Measurements from ENCODE around the gene NEIL3.

- TF ChIP-seq CTCF (IDR thresholded peaks at IDR 0.05) (no peak), POLR2A (IDR thresholded peaks at IDR 0.05) (no peak), POLR2AphosphoS5 (IDR thresholded peaks at IDR 0.05) (no peak), EP300 (IDR thresholded peaks at IDR 0.05; ENCODE audit: low read depth) (no peak)
Measured at GRCh38 chr4:177297785-177298391, 11.8 kb upstream of the NEIL3 start.

Data from transverse colon (tissue), 4 donors.